ENCODE results near the gene PRM1.

Gene PRM1

DNA sequence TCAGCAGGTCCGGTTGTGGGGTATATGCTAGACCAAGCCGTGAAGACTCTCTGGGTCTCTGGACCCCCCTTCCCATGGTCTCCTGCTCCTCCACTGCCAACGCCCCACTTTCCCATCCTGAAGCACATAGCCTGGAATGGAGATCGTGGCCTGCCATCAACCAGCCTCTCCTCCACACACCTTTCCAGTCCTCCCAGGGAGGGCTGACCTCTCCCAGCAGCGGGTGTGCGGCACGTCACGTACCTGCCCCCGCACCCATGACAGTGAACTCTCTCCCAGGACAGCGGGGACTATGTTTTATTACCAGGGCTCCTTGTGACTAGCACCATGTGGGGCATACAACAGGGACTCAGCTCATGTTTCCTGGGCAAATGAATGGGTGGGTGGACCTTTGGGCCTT is 9.5 kb downstream of the PRM1 start:
- no peak for DNase-seq

DNA sequence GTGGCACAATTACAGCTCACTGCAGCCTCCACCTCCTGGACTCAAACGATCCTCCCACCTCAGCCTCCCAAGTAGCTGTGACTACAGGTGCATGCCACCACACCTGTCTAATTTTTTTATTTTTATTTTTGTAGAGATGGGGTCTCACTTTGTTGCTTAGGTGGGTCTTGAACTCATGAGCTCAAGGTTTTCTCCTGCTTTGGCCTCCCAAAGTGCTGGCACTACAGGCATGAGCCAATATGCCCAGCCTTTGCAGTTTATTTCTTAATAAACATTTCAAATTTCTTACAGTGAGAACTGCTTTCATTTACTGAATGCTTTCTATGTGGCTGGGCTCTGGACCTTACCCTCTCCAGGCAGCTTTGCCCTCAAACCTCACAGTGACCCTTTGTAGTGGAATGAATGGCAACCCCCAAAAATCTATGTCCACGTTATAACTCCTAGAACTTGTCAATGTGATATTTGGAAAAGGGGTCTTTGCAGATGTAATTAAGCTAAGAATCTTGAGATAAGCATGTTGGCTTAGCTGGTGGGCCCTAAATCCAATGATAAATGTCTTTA is 10.4 kb downstream of the PRM1 start:
- no peak for DNase-seq

DNA sequence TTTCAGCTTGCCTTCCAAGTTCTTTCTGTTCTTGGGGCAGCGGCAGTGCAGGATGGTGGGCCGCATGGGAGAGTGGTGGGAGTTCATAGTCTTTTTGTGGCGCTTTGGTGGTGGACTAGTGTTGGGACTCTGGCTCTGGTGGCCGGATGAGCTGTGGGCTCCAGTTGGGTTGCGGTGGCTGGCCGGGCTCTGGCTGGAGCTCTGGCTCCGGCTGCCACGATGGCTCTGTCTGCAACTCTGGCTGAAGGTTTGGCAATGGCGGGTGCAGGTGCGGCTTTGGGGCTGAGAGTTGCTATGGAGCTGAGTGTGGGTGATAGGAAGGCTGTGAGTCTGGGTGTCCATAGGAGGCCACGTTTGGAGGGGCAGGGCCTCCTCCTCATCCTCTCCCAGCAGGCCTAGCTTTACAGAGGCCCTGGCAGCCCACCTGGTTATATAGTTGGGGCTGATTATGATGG is 12.2 kb downstream of the PRM1 start, which contains the start of gene TNP2:
Gene TNP2, minus strand, starts transcription at position 405 of the 455 bp plus-strand sequence. Its CDS starts 63 bp downstream, at position 342.
- no peak for DNase-seq

DNA sequence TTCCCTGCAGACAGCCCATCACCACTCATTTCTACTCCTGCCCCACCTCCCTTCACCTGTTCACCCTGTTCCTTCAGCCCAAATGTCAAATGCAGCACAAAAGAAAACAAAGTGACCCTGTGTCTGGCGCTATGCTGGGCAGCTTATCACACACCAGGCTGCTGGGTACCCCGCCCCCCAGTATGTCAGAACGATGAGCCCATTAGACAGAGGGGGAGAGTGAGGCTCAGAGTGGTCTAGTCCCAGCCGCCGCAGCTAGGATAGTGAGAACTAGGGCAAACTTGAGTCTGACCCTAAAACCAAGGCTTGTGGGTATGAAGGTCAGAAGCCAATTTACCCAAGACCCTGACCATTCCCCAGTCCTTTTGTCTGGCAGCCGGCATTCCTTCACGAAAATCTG is 16.0 kb downstream of the PRM1 start:
- DNase-seq = no peak

DNA sequence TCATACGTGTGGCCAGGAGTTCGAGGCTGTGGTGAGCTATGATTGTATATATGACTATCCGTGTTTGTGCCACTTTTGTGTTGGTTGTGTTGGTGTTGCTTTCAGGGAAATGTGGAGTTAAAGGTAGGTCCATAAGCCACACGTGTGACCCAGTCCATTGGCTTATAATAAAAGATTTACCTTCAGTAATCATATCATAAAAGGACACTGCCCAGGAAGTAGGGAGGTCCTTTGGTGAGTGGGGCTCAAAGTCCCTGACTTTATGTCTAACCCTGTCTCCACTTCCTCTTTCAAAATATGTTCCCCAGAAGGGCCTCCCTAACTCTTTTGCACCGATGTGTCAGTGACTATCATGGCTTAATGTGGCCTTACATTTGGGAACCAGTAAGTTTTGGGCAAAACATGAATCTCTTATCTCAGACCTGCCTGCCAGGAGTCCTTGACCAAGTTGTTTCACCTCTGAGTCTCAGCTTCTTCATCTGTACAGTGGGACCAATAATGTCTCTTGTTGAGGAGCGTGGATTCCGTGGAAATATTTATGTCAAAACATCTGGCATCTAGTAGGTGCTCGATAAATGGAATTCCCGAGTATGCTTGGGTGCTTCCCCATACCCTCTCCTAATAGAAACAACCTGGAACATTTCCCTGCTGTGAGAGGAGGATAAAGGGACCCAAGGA is 16.8 kb downstream of the PRM1 start:
- DNase-seq = no peak

DNA sequence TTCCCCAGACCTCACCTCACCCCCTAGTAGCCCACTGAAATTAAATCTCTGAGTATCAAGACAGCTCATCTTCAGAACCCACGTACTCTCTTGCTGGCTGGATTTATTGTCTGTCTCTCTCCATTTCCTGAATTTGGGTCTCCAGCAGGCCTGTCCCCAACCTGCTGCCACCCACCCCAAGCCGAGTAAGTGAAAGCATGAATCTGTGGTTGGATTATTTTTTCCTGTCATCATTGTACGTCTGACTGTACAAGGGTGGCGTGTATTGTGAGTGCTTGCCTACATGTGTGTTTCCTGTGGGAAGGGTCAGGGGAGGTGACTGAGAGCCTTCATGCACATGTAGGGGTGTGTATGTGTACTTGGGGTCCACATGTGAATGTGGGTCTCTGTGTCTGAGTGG is 17.4 kb downstream of the PRM1 start:
- no peak for DNase-seq

DNA sequence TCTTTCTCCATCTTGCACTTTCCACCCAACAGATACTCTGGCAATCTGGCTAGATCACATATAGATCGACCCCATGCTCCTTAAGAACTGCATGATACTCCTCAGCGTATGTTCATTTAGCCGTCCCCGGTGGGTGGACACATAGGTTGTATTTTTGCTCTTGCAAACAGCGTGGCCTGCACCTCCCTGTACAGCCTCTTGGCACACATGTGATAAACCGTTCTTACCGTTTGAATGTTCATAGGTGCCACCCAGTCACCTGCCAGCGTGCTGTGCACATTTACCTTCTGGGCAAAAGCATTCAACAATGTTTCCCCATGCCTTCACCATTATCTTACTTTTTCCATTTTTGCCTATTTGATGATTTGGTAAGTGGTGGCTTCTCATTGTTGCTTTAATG is 18.2 kb downstream of the PRM1 start:
- DNase-seq = no peak

DNA sequence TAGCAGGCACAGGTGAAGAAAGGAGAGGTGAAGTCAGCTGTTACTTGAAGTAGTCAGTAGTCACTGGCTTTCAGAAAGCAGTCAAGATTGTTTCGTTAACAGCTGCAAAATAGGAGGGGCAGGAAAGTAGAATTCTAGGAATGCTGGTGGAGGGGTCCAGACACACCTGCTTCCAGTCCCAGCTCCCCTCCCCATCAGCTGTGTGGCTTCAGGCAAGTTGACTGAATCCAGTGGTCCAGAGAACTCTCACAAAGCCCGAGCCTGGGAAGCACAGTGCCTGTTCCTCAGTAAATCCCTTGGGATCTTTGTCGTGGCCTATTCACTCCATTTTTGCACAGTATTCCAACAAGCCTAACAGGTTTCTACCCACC is 20.5 kb downstream of the PRM1 start:
- DNase-seq = no peak

DNA sequence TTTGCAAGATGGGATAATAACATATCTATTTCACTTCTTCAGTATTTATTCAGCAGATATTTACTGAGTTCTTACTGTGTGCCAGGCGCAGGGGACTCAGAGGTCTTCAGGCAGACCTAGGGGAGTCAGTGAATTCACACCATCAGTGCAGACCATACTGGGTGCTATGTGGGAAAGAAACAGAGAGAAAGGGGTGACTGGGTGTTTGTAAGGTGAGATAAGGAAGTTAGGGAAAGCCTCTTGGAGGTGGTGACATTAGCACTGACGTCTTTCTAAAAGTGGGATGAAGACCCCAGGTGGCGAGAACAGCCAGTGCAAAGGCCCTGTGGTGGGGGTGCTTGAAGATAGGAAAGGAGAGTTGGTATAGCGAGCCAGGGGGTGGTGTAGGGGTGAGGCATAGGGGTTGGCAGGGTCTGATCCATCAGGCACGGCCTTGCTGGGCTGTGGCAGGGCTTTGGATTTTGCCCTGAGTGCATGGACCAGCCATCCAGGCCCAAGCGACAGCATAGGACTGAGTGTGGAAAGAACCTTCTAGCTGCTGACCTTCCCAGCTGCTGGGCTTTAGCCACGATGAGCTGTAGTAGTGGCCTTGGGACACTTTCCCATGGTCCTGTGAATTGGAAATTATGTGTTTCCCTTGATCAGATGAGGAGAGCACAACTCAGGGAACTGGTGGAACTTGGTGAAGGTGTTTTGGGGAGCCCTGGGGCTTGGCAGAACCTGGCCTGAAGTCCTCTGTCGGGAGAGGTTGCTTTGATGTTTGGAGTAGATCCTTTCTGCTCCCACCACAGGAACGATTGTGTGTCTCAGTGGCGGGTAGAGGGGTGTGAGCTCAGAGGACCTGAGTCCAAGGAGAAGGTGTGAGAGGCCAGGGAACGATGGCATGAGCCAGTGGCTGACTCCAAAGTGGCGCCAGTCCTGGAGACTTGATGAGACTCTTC is 21.2 kb downstream of the PRM1 start:
- no peak for DNase-seq

DNA sequence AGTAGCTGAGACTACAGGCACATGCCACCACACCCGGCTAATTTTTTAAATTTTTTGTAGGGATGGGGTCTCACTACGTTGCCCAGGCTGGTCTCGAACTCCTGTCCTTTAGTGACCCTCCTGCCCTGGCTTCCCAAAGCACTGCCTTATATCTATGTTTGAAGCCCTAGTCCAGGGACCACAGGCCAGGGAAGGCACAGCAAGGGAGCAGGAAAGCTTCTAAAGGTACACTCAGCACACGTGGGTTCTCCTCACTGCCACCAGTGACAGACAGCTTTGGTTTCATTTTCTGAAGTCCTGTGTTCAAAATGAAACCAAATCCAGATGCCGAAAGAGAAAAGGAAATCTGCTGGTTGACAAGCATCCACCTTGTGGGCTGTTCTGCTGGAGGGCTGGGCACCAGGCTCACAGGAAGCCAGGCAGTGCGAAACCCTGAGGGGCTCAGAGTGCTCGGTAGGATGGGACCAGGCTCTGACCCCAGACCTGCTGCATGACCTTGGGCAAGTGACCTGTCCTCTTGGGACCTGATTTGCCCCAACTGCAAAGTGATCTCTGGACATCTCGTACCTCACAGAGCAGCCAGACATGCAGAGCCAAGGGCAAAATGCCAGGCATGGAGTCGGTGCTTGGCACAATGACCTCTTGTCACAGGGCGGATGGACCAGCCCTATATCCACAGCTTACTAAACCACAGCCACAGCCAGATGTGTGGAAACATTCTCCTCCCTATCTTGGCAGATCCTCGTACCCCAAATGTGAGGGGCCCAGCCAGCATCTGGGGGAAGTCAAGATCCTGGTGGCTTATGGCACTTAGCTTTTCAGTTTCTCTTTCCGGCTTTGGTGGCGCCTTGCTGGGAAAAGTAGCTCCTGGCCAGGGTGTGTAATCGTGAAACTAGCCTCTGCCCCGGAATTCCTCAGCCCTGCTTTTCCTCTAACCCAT is 22.3 kb downstream of the PRM1 start:
- peak; percentile 16 for DNase-seq

DNA sequence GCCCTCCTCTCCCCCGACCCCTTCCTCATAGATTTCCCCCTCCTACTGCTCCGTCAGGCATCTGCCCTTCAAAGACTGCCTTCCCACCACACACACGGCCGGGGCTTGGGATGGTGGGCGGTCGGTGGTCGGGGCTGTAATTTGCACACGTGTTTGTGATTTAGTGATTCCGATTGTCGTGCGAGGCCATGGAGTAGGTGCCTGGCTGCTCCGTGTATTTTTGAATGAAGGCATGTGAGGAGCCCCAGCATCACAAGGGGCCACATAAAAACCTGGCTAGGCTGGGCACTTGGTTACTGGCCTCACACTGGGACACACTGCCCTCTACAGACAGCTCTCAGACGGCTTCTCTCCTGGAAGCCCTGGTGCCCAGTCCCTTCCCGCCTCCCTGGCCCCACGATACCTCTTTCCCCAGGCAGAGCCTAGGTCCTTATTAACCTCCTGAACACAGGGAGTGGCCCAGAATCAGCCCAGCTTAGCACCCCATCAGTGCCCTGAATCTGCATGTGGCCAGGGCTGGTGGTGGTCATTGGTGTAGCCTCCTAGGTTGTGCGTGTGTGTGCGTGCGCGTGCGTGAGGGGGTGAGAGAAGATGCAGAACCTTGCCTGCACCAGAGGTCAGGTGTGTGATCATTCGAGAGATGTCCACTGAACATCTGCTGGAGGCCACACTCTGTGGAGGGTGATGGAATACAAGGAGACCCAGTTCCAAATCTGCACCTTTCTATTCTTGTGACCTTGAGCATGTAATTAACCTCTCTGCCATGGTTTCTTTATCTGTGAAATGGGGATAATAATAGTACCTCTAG is 23.8 kb downstream of the PRM1 start:
- peak; percentile 33 for DNase-seq

DNA sequence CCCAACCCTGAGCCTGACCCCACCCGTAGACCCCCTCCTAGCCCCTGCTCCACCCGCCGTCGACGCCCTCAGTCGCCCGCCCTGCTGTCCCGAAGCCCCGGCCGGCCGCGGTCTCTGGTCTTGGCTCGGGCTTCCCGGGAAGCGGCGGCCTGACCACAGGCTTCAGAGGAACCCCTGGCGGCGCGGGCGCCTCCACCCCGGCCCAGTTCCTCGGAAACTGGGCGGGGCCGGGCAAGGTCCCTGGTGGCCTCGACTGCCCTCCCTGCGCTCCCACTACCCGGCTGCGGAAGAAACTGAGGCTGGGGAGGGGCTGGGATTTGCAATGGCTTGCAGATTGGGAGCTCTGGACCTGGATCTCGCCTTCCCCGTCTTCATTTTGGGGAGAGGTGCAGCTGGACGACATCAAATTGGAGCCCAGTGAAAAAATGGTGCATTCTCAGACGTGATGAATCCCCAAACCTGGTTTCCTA is 24.4 kb downstream of the PRM1 start:
- DNase-seq = no peak

DNA sequence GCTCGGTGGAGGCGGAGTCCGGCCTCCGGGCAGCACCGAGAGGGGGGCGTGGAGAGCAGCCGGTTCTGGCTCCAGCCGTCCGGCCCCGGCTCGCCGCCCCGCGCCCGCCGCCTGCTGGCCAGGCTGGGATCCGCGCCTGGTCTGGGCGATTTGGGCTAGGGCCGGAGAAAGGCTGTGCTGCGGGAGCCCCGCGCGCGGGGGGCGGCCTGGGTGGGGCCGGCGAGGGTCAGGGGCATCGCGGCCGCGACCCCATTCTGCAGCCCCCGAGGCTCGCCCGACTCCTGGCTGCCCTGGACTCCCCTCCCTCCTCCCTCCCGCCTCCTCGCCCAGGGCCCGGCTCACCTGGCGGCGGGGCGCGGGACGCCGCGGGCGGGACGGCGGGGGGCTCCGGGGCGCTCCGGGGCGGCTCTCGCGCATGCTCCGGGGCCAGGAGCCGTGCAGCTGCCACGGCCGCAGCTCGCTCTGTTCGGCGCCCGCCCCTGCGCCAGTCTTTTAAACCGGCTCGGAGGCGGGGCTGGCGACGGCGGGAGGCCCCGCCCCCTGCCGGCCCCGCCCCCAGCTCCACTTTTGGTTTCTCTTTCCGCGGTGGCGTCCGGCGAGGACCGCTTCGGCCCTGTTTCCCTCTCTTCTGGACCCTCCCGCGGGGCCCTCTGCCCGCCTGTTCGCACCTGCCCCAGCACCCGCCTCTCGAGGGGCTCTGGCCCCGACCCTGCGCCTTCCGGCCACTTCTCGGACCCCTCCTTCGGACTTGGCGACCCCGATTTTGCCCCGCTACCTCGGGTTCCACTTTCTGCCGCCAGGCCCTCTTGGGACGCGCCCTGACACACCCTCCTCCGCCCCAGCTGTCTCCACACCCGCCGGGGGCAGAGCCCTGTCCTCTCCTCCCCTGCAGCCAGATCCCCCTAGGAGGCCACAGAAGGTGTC is 25.1 kb downstream of the PRM1 start, which contains the start of gene SOCS1:
Gene SOCS1, minus strand, starts transcription at position 468 of the 924 bp plus-strand sequence. CDS start 726 bp downstream, outside the sequence.
- peak; percentile 62 for DNase-seq

DNA sequence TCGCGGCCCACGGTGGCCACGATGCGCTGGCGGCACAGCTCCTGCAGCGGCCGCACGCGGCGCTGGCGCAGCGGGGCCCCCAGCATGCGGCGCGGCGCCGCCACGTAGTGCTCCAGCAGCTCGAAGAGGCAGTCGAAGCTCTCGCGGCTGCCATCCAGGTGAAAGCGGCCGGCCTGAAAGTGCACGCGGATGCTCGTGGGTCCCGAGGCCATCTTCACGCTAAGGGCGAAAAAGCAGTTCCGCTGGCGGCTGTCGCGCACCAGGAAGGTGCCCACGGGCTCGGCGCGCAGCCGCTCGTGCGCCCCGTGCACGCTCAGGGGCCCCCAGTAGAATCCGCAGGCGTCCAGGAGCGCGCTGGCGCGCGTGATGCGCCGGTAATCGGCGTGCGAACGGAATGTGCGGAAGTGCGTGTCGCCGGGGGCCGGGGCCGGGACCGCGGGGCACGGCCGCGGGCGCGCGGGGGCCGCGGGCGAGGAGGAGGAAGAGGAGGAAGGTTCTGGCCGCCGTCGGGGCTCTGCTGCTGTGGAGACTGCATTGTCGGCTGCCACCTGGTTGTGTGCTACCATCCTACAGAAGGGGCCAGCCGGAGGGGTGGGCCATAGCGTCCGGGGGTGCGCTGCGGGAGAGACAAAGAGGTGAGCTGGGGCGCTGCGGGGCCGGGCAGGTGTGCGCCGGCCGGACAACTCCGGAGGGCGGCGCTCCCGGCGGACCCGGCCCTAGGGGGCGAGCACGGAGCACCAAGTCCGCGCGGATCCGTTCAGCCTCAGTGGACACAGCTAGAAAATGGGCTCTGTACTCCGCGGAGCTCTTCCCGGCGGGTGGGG is 26.0 kb downstream of the PRM1 start:
- DNase-seq = no peak

DNA sequence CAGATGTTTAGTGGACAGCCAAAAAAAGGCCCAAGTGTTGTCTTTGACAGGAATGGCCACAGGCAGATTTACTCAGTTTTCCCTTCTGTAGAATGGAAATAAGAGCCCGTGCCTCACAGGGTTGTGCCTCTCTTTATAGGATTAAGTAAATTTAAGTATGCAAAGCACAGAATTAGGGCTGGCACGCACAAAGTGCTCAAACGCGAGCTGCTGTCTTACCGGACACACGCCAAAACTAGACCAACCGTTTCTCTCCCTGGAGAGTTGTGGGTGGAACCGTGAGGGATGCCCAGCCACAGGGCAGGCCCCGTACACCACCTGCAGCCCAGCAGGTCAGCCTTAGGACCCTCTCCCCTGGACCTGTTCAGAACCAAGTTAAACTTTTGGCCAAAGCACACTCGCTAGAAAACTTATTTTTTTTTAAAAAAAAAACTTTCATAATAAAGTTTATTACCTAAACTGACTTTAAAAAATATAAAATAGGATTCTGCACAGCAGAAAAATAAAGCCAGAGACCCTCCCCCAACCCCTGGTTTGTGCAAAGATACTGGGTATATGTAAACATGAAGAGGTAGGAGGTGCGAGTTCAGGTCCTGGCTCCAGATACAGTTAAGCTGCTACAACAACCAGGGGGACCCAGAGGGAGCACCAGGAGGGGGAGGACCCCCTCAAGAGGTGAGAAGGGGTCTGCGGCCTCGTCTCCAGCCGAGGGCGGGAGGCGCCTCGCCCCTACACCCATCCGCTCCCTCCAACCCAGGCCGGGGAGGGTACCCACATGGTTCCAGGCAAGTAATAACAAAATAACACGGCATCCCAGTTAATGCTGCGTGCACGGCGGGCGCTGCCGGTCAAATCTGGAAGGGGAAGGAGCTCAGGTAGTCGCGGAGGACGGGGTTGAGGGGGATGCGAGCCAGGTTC is 26.9 kb downstream of the PRM1 start:
- DNase-seq = no peak

DNA sequence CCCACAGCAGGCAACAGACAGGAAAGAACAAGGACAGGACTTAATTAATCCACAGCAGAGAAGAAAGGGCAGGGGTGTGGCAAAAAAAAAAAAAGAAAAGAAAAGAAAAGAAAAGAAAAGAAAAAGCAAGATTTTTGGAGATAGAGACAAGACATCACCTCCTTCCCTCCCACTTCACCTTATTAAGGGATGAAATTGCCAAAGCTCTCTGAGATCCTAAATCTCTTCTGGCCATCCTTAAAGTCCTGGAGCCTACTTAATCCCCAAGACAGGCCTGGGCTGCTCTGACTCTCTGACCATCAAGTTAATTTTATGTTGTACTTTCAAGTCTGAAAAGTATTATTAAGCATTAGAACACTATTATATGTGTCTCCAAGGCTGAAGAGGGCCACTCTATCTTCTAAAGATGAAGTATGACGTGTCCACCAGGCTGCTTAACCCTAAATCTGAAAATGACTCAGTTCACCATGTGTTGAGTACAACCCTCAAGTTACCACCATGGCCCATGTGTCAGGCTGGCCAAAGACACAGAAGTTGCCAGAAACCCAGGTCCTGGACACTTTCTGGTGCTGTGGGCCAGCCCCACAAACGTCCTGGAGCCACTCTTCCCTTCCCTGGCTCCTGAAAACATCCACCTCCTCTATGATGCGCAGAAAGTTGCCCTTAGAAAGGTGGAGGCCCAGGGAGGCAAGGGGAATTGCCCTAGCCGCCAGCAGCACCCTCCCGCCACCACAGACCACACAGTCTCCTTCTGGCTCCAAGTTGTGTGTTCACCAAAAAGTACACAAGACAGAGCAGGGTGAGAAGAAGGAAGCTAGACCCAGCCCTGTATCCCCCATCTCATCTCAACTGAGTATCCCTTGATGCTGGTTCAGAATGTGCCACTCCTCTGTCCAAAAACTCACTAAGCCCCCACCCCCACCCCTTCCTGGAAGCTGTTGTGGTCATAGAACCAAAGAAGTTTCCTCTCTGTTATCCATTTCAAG is 27.8 kb downstream of the PRM1 start:
- no peak for DNase-seq

DNA sequence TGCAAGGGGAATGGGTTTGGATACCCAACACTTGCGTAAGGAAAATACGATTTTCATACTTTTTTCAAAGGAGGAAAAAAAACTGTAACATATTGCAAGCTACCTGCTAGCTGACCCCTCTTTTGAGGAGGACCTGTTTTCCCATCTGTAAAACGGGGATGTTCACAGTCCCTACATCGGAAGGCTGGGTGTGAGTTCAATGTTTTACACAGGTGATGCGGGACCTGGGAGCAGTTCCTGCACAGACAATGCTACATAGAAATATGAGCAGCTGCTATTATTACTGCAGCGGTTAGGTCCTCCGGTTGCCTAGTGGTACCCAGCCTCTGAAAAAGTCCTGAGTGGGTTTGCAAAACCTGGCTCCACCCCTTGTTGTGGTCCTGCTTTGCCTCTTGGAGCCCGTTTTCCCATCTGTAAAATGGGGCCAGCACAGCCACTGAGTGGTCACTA is 28.6 kb downstream of the PRM1 start:
- no peak for DNase-seq

All from NCI-H2029 treated with DMSO at 0.1 percent for 48 hours (cell line).